OCI-LY7 (cell line): ENCODE data around the gene GRIN2C. TPM values are rescaled to one million over a fixed set of nuclear protein-coding genes. Genes with fewer than 3 reads are reported as not detected.
A peak's percentile ranks its signal among the peaks of the same experiment; 100 is the strongest.

ENCODE experiments used
- BruUV-seq: library from RNA; stranded (reverse); fragments of 400-500 nt; replicated peaks from 2 replicates; lab custom pipeline; 2021; lab: Mats Ljungman, UMichigan
- CTCF ChIA-PET: fragments of 300-600 bp; sonication (Branson Sonifier 250); formaldehyde crosslinking; loops from one replicate; lab custom pipeline; 2022; ENCODE audit warnings: antibody characterized with exemption; ENCODE audit not compliant: unreplicated experiment; lab: Charles Lee
- POLR2A ChIA-PET: fragments of 300-600 bp; sonication (Branson Sonifier 250); formaldehyde crosslinking; loops from one replicate; lab custom pipeline; 2022; ENCODE audit warnings: antibody characterized with exemption; lab: Charles Lee
- DNase-seq: peaks from one replicate; pipeline ENCODE4 v3.0.0-alpha.2; 2015; ENCODE audit warnings: low spot score
- H2AFZ ChIP-seq: fragments of 200-600 bp; sonication (generic), shearing (Covaris generic); 2 replicates; pipeline ENCODE4 v1.6.1; 2014; ENCODE audit warnings: mild to moderate bottlenecking, antibody characterized with exemption, low read length, moderate library complexity
- H3K27ac ChIP-seq: fragments of 200-600 bp; sonication (generic); 2 replicates; pipeline ENCODE4 v1.5.1; 2014; ENCODE audit warnings: mixed run types, low read depth, mild to moderate bottlenecking, moderate library complexity, low read length, inconsistent platforms; ENCODE audit not compliant: poor library complexity, severe bottlenecking
- H3K36me3 ChIP-seq: fragments of 200-600 bp; sonication (generic); 2 replicates; pipeline ENCODE4 v1.6.1; 2014; ENCODE audit warnings: mild to moderate bottlenecking, antibody characterized with exemption, low read length, moderate library complexity, mixed read lengths; ENCODE audit not compliant: insufficient read depth
- H3K4me1 ChIP-seq: fragments of 200-600 bp; sonication (generic); 2 replicates; pipeline ENCODE4 v1.5.1; 2014; ENCODE audit warnings: mild to moderate bottlenecking, low read length; ENCODE audit not compliant: insufficient read depth, poor library complexity, severe bottlenecking
- H3K4me2 ChIP-seq: fragments of 200-600 bp; sonication (generic); 2 replicates; pipeline ENCODE4 v1.6.1; 2014; ENCODE audit warnings: mild to moderate bottlenecking, low read length
- H3K4me3 ChIP-seq: fragments of 200-600 bp; sonication (generic); 2 replicates; pipeline ENCODE4 v1.5.1; 2014; ENCODE audit warnings: mild to moderate bottlenecking, low read depth, low read length; ENCODE audit not compliant: poor library complexity, severe bottlenecking
- H3K79me2 ChIP-seq: fragments of 200-600 bp; sonication (generic); 2 replicates; pipeline ENCODE4 v1.6.1; 2016; ENCODE audit warnings: low read depth, mild to moderate bottlenecking, low read length, moderate library complexity, mixed read lengths; ENCODE audit not compliant: insufficient read depth
- H3K9me2 ChIP-seq: fragments of 200-600 bp; sonication (generic); 2 replicates; pipeline ENCODE4 v1.6.1; 2016; ENCODE audit warnings: mild to moderate bottlenecking, low read length, mixed read lengths; ENCODE audit not compliant: insufficient read depth
- H3K9me3 ChIP-seq: fragments of 200-600 bp; sonication (generic); 2 replicates; pipeline ENCODE4 v1.6.1; 2014; ENCODE audit warnings: mild to moderate bottlenecking, mixed run types, low read length, mixed read lengths
- H4K20me1 ChIP-seq: fragments of 200-600 bp; sonication (generic); 2 replicates; pipeline ENCODE4 v1.6.1; 2014; ENCODE audit warnings: mild to moderate bottlenecking, antibody characterized with exemption, low read length, moderate library complexity, mixed read lengths; ENCODE audit not compliant: insufficient read depth
- CTCF ChIP-seq: fragments of 200-600 bp; sonication (generic); conservative IDR thresholded peaks from 2 replicates; pipeline ENCODE4 v1.5.1; 2014; ENCODE audit warnings: mild to moderate bottlenecking, antibody characterized with exemption, low read length, moderate library complexity, mixed read lengths
- EZH2phosphoT487 ChIP-seq: fragments of 200-600 bp; sonication (generic); IDR thresholded peaks from 2 replicates; pipeline ENCODE4 v1.6.1; 2018; ENCODE audit warnings: low read depth, borderline replicate concordance, mild to moderate bottlenecking, mixed run types, antibody characterized with exemption, low read length, moderate library complexity, mixed read lengths
- intact Hi-C: fragments of 100-400 bp; cut with micrococcal nuclease; formaldehyde crosslinking; loops from one replicate; pipeline ENCODE4 v1.10.0; 2022; ENCODE audit not compliant: unreplicated experiment
- total RNA-seq, 2 experiments: library from RNA; depleted of rRNA in 1 of 2; stranded (reverse); fragments of >200 nt in 1 of 2; shearing (Covaris generic) in 1 of 2; gene quantifications; 2 replicates each; pipeline ENCODE4 v1.2.3, GENCODE V29; 2014 to 2022

Gene GRIN2C
- total RNA-seq, 2 experiments from 2014 or later: 0.22 to 0.61 TPM

GRCh38 chr17:74865504-74866197 lies 6.0 kb upstream of the GRIN2C start:
- Histone ChIP-seq H3K4me3 (no peak overlapping the region), H3K79me2 (no peaks in the 10 kb centered on the region), H3K9me2 (no peaks in the 10 kb centered on the region), H3K9me3 (no peaks in the 10 kb centered on the region), H3K4me2 (peak overlapping the region; percentile 4; the same call in 1 of the 2 replicates), H2AFZ (0 out of 2 replicates have a peak overlapping the region, but pooled peaks have one; percentile 15), H3K4me1 (peaks cover 12% of the 10 kb centered on the region), H3K27ac (no peak overlapping the region), H3K36me3 (no peaks in the 10 kb centered on the region), H4K20me1 (no peaks in the 10 kb centered on the region)
- CTCF ChIA-PET: interaction anchor here (0.7 to 5.5 kb wide), 12 partner anchors 7 to 217 kb away, joined by 3 to 38 read pairs (median 3); partner anchors contain the start of gene FDXR
- POLR2A ChIA-PET: interaction anchor here (0.6 to 1.4 kb wide), 7 partner anchors 8 to 386 kb away, joined by 3 to 7 read pairs (median 4); no protein-coding TSS in a partner anchor
- TF ChIP-seq CTCF (peak; percentile 66), EZH2phosphoT487 (no peak)
- peak; percentile 61 for DNase-seq
- intact Hi-C loops: loop anchor here (1.0 to 2.0 kb wide), 2 partner anchors 95 to 121 kb away; no protein-coding TSS in a partner anchor
- no TSS peak for BruUV-seq

GRCh38 chr17:74864866-74865395 lies 5.2 kb upstream of the GRIN2C start:
- Histone ChIP-seq H3K9me2 (no peaks in the 10 kb centered on the region), H3K4me3 (no peak overlapping the region), H3K27ac (no peak overlapping the region), H3K4me2 (no peak overlapping the region), H3K9me3 (no peaks in the 10 kb centered on the region), H2AFZ (no peak overlapping the region), H3K79me2 (no peaks in the 10 kb centered on the region), H4K20me1 (no peaks in the 10 kb centered on the region), H3K4me1 (peaks cover 18% of the 10 kb centered on the region), H3K36me3 (no peaks in the 10 kb centered on the region)
- BruUV-seq: no TSS peak
- DNase-seq: peak; percentile 79
- ChIA-PET POLR2A (interaction anchor here (0.8 to 1.4 kb wide), 4 partner anchors 9 to 88 kb away, joined by 3 to 7 read pairs (median 4); no protein-coding TSS in a partner anchor), CTCF (interaction anchor here (0.8 to 5.5 kb wide), 10 partner anchors 8 to 123 kb away, joined by 3 to 38 read pairs (median 3); partner anchors contain the start of gene FDXR)
- TF ChIP-seq CTCF (peak; percentile 100), EZH2phosphoT487 (no peak)
- intact Hi-C loops: loop anchor here (2.0 kb wide), 1 partner anchor 120 kb away; no protein-coding TSS in a partner anchor
